ENCODE data around the gene OVOL3.

The OVOL3 gene

GRCh38 chr19:36073121-36073876, 37.6 kb upstream of the OVOL3 start:
- in situ Hi-C loops (cut with HindIII; ENCODE audit: low sequenced_read_pairs), result no loop called here
- no peak for DNase-seq (ENCODE audit: low read depth)
- no peak for TF ChIP-seq CTCF (IDR thresholded peaks at IDR 0.05; ENCODE audit: low read depth, low read length, missing control alignments)
- no peak overlapping the region for H3K4me3 ChIP-seq (ENCODE audit: low read depth, low read length)

GRCh38 chr19:36079389-36079945, 31.5 kb upstream of the OVOL3 start:
- in situ Hi-C loops (cut with HindIII; ENCODE audit: low sequenced_read_pairs), result no loop called here
- no peak for TF ChIP-seq CTCF (IDR thresholded peaks at IDR 0.05; ENCODE audit: low read depth, low read length, missing control alignments)
- DNase-seq (ENCODE audit: low read depth), result no peak
- H3K4me3 ChIP-seq (ENCODE audit: low read depth, low read length), result no peak overlapping the region

GRCh38 chr19:36081385-36081784, 29.6 kb upstream of the OVOL3 start:
- H3K4me3 ChIP-seq (ENCODE audit: low read depth, low read length), result no peak overlapping the region
- no peak for DNase-seq (ENCODE audit: low read depth)
- in situ Hi-C loops (cut with HindIII; ENCODE audit: low sequenced_read_pairs), result no loop called here
- TF ChIP-seq CTCF (IDR thresholded peaks at IDR 0.05; ENCODE audit: low read depth, low read length, missing control alignments), result no peak

- in situ Hi-C loops (cut with HindIII; ENCODE audit: low sequenced_read_pairs), result no loop called here
- H3K4me3 ChIP-seq (ENCODE audit: low read depth, low read length), result no peak overlapping the region
Measured at GRCh38 chr19:36081894-36082293, 29.0 kb upstream of the OVOL3 start.

GRCh38 chr19:36082916-36083315, 28.0 kb upstream of the OVOL3 start:
- TF ChIP-seq CTCF (IDR thresholded peaks at IDR 0.05; ENCODE audit: low read depth, low read length, missing control alignments), result no peak
- DNase-seq (ENCODE audit: low read depth), result no peak
- no peak overlapping the region for H3K4me3 ChIP-seq (ENCODE audit: low read depth, low read length)
- in situ Hi-C loops (cut with HindIII; ENCODE audit: low sequenced_read_pairs), result no loop called here

More at GRCh38 chr19:36081894-36082293, 29.0 kb upstream of the OVOL3 start:
- no peak for DNase-seq (ENCODE audit: low read depth)
- TF ChIP-seq CTCF (IDR thresholded peaks at IDR 0.05; ENCODE audit: low read depth, low read length, missing control alignments), result no peak

GRCh38 chr19:36084231-36085009, 26.5 kb upstream of the OVOL3 start:
- H3K4me3 ChIP-seq (ENCODE audit: low read depth, low read length), result no peak overlapping the region
- in situ Hi-C loops (cut with HindIII; ENCODE audit: low sequenced_read_pairs), result no loop called here
- no peak for TF ChIP-seq CTCF (IDR thresholded peaks at IDR 0.05; ENCODE audit: low read depth, low read length, missing control alignments)

More at GRCh38 chr19:36084231-36085009, 26.5 kb upstream of the OVOL3 start:
- no peak for DNase-seq (ENCODE audit: low read depth)
